GM10847 (cell line): Measurements from ENCODE around the gene MAP4K4.

Source experiments
- POLR2A ChIP-seq: IDR thresholded peaks from 2 replicates; pipeline ENCODE4 v1.6.1; 2011; ENCODE audit not compliant: insufficient read length; ENCODE audit errors: extremely low read depth

Gene MAP4K4

DNA sequence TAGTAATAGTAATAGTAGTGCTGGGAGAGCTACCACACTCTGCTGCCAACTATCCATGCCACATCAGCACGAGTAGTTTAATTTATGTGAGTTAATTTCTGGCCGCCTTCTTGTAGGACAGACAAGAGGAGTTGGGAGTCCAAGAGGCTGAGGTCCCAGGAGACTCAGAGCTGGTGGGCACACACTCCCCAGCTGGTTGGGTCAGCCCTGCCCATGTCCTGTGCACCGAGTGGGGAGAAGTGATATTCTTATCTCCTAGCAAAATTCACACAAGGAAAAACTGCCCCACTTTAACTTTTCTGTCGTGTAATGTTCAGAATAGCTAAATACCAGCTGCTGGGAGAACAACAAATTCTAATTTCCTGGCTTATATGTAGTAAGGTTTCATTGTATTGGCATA is 15.2 kb upstream of the MAP4K4 start:
- no peak for TF ChIP-seq POLR2A

- TF ChIP-seq POLR2A: no peak
These were observed 13.2 kb upstream of the MAP4K4 start for GRCh38 chr2:101684313-101684712.

DNA sequence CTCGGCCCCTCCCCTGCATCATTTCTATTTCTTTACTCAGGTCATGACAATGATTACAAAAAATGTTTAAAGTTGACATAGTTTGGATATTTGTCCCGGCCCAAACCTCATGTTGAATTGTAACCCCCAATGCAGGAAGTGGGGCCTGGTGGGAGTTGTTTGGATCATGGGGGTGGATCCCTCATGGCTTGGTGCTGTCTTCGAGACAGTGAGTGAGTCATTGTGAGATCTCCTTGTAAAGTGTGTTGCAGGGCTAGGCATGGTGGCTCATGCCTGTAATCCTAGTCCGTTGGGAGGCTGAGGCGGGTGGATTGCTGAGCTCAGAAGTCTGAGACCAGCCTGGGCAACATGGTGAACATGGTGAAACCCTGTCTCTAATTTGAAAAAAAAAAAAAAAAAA is 9.2 kb upstream of the MAP4K4 start:
- no peak for TF ChIP-seq POLR2A

GRCh38 chr2:101689114-101689825 is 8.2 kb upstream of the MAP4K4 start:
- no peak for TF ChIP-seq POLR2A

DNA sequence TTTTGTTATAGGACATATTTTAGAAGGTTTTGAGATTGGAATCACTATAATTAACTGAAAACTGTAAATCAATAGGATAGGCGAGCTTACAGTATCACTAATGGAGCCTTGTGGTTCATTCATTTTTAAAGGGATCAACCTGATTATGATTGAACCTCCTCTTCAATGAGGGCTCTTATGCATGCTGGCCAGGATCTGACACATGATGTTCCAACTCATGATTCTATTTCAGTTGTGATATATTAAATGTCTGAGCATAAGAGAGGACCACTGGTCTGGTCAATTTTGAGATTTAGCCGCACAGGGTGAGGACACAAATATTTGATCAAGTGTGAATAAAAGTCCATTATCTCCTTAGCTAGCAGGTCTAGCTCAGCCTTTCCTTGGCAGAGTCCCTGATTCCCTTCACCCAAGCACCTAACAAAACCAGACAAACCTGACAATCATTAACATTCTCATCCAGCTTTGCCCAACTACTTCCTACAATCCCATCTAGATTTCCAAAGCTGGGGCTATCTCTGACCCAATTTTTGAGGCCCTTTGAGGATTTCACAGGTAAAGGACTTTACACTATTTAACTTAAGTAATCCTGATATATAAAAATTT is 6.9 kb upstream of the MAP4K4 start:
- no peak for TF ChIP-seq POLR2A

DNA sequence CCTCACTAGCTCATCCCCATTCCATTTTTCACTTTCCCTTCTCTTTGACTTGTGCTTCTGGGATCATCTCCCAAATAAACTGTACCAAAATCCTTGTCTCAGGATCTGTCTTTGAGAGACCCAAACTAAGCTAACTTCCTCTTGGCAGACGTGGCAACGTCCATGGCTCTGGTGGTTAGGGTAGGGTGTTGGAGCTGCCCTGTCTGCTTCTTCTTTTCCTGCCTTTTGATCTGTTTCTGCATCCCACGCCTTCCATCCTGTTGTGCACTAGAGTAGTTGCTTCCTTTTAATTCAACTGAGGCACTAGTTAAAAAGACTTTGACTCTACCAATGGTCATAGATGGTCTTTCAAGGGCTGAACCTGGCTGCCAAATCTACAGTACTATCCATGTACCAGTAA is 5.5 kb upstream of the MAP4K4 start:
- no peak for TF ChIP-seq POLR2A

GRCh38 chr2:101692766-101693165 is 4.7 kb upstream of the MAP4K4 start:
- no peak for TF ChIP-seq POLR2A

GRCh38 chr2:101693991-101694588 is 3.4 kb upstream of the MAP4K4 start:
- TF ChIP-seq POLR2A: no peak

- TF ChIP-seq POLR2A: no peak
These were observed 1.0 kb upstream of the MAP4K4 start for GRCh38 chr2:101696272-101697123.

DNA sequence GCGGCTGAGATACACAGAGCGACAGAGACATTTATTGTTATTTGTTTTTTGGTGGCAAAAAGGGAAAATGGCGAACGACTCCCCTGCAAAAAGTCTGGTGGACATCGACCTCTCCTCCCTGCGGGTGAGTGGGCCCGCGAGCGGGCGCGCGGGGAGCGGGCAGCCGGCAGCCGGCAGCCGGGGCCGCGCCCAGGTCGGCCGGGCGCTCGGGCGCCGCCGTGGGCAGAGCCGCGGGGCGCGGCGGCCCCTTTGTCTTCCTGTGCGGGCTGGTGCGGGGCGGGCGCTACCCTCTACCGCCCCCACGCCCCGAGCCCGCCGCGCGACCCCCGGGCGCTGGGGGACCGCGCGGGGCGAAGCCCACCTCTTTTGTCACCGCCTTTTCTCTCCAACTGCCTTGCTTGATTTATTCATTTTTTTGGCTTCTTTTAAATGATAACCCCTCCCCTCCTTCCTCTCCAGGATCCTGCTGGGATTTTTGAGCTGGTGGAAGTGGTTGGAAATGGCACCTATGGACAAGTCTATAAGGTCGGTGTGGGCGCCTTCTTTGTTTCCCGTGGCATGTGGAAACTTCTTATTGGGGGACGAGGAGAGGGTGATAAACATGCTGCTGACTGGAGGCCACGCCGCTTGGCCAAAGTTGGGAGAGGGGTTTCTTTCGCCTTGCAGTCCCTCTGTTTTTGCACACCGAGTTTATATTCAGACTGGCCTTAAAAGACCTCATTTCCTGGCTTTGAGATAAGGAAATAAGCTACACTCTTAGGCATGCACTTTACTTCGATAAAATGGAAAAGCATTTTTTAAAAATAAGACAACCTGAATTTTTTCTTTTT is 722 bp downstream of the MAP4K4 start:
- no peak for TF ChIP-seq POLR2A

GRCh38 chr2:101698844-101699754 is 1.6 kb downstream of the MAP4K4 start:
- no peak for TF ChIP-seq POLR2A

DNA sequence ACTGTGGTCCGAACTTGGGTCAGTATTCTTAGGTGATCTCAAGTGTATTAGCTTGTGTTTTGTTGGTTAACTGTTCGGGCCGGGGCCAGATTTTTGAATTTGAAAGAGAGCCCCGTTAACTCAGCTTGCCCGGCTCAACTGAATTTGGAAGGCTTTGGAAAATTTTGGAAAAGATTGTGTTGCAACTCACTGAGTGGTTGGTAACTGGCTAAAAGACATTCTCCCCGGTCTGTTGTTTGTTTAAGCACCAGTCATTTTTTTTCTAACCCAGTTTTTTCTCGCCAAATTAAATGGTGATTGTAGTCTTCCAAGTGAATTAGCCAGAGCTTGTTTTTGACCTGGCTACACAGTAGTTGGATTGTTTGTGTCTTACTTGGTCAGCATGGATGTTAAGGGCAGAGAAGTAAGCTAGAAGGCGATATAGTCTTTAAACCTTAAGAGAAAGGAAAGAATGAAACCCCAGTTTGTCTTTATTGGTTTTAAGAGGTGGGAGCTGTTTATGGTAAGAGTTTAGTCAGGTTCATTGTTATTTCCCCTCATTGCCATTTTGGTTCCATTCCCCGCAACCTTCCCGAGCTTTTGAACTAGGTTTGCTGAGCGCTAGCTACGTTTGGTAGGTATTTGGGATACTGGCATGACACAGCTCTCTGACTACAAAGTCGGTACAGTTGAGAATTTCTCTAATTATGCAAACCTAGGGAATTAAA is 2.4 kb downstream of the MAP4K4 start:
- no peak for TF ChIP-seq POLR2A

DNA sequence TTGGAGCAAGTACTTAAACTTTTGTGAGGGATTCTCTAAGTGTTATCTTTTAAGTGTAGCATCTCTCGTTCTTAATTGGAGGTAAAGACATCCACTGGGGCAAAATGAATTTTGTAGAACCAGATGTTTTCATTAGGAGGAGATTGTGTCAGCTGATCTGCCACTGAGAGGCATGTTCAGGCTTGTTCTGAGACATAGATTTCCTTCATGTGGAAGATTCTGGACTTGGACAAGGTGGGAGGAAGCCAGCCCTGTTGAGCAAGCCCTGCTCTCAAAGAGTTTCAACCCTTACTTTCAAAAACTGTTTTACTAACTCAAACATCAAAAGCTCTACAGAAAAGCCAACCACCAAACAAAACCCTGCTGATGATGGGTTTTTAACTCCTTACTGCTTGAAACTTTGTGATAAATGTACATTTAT is 6.5 kb downstream of the MAP4K4 start:
- TF ChIP-seq POLR2A: no peak
